Stimulated activated CD8-positive, alpha-beta memory T cell treated with anti-CD3 and anti-CD28 coated beads, Interleukin-12 subunit alpha, Interleukin-12 subunit beta, amount 100 ng/mL, for 1 hour (primary cell): ENCODE data around the gene ACOXL.
"Not testable (repeated sequence)": the region's sequence is repeated elsewhere in the genome, so short reads cannot be mapped to it uniquely, and the experiment has no call there.

ENCODE experiments used
- DNase-seq: peaks from one replicate; pipeline ENCODE4 v3.0.0-alpha.2; 2020; ENCODE audit warnings: low read depth

The ACOXL gene

DNA sequence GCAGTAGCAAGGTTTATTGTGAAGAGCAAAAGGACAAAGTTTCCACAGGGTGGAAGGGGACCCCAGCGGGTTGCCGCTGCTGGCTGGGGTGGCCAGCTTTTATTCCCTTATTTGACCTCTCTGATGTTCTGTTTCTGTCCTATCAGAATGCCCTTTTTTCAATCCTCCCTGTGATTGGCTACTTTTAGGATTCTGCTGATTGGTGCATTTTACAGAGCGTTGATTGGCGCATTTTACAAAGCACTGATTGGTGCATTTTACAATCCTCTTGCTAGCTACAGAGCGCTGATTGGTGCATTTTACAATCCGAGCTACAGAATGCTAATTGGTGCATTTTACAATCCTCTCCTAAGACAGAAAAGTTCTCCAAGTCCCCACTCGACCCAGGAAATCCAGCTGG, 123.5 kb downstream of the ACOXL start:
- not testable (repeated sequence) for DNase-seq

GRCh38 chr2:110858135-110858725, 125.9 kb downstream of the ACOXL start:
- peak; percentile 35 for DNase-seq

DNA sequence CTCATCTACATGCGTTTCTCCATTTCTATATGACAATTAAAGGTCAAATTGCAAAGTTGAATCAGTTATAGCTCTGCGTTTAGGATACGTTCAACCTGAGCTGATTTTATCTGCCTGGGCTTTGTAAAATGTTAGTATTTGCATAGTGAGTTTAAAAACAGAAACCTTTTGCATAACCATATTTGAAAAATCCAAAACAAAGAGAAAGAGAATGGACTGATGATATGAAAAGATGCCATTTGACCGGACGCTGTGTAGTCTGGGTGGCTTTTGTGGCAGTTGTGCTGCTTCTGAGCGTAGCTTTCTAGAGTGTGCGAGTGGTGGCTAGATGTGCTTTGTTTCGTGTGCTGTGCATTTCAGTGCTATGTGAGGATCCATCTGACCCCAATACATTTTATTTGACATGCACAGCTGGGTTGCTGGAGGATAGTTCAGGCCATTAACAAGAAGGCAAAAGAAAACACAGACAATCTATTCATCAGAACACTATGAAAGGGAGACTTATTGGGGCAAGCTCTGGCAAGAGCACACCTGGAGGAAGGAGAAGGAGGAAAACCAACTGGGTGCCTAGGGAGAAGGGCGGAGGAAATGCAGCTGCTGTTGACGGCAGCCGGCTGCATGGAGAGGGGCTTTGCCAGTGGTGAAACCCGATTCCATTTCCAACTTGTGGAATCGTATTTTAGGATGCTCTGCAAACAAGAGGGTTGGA, 126.8 kb downstream of the ACOXL start:
- DNase-seq: no peak

- no peak for DNase-seq
Measured at GRCh38 chr2:110860630-110861029, 128.3 kb downstream of the ACOXL start.

DNA sequence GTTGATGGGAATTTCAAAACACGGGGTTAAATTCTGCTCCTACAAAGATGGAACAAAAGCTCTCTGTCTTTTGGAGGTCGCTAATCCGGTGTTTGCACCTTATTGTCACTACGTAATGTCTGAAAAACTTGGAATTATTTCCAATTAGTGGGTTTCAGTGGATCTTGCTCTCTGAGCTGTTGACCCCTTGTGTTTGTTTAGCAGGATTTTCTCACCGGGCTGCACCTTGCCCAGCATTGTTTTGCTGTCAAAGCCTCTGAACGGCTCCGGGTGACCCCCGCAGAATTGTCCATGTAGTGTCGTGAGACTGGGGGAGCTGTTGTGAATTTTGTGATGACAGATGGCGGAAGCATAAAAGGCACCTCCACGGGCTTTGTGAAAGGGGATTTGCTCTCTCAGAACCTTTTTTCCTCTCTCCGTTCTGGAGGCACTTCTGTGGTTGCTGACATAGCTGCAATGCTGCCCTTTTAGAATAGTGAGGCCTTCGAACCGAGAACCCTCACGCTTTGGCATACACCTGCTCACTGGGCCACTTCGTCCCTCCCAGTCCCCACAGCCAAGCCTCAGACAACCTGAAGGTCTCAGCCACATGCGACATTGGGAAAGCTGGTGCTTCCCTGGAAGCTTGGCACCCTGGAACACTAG, 129.4 kb downstream of the ACOXL start:
- no peak for DNase-seq

DNA sequence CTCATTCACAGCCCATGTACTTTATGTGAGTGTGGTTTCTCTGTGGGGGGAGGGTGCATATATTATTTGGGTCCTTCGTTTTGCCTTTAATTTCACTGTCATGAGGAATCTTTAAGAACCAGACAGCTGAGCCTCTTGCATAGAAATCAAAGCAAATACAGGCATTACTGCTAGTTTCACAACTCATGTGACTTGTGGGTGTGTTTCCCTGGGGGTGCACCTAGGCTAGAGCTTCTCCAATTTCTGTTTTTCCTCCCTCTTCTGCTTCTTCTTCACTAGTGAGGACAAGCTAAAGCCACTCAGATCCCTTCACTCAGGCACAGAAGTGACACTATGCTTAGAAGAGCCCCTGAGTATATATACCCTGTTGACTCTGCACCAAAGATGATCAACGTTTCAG, 131.4 kb downstream of the ACOXL start:
- no peak for DNase-seq

DNA sequence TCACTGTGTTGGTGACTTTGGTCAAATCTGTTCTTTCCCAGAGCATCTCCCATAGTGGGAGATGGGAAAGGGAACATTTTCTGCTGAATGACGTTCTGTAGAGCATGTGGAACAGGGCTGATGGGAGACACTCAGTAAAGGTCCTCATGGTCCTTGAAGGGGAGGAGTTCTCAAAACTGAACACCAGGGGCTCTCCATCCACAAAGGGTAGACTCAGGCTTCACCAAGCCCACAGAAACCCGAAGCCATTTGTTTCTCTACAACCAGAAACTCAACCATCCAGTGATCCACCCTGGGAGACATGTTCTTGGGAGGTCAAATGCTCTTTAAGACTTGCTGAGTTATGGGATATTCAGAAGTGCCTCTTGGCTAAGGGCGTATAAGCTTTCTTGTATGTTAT, 131.8 kb downstream of the ACOXL start:
- no peak for DNase-seq

- no peak for DNase-seq
Measured at GRCh38 chr2:110864731-110865130, 132.4 kb downstream of the ACOXL start.

DNA sequence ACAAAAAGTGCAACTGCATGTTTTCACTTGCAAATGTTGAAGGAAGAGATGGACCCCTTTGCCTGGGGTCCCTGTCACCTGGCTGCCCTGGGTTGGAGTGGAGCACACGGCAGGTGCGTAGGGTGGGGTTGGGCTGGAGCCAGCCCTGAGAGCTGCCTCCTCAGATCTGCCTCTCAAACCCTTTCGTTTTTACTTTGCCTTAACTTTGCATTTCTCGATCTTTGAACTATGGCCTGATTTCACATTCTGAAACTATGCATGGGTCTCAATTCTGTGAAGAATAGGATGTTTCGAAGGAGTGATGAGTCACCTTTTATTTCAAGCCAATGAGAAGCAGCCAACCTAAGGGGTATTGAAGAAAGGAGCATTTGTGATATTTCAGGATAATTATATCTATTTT, 132.8 kb downstream of the ACOXL start:
- DNase-seq: no peak

GRCh38 chr2:110866045-110866444, 133.7 kb downstream of the ACOXL start:
- no peak for DNase-seq

DNA sequence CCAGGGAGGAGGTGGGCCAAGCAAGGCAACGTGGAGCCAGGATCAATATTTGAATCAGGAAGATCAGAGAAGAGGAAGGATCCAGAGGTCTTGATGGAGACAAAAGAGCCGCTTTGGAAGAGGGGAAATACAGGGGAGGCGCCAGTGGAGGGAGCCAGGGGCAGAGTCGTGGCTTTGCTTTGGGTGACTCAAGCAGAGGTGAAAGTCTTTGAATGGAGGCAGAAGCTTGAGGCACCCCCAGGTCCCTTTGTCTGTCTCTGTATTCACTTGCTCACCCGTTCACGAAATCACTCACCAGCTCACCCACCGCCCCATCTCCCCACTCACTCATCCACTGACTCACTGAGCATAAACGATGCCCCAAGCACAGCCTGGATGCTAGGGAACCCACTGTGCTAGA, 134.1 kb downstream of the ACOXL start:
- no peak for DNase-seq

GRCh38 chr2:110867078-110867477, 134.7 kb downstream of the ACOXL start:
- no peak for DNase-seq

DNA sequence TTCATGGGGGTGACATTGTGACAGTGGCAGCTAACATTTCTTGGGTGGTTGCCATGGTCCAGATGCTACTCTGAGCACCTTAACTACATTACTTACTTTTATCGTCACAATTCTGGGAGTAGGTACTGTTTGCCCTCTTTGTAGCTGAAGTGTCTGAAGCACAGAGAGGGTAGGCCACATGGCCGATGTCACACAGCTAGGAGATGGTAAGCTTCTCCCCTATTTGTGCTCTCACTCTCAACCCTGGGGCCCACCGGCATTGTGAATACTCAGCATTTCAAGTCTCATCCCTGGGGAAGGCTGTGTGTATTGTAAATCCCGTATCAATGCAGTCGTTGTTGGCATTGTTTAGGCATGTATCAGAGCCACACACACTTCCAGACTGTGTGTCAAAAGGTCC, 136.6 kb downstream of the ACOXL start:
- DNase-seq: no peak

- DNase-seq: no peak
Measured at GRCh38 chr2:110869472-110870446, 137.4 kb downstream of the ACOXL start.

DNA sequence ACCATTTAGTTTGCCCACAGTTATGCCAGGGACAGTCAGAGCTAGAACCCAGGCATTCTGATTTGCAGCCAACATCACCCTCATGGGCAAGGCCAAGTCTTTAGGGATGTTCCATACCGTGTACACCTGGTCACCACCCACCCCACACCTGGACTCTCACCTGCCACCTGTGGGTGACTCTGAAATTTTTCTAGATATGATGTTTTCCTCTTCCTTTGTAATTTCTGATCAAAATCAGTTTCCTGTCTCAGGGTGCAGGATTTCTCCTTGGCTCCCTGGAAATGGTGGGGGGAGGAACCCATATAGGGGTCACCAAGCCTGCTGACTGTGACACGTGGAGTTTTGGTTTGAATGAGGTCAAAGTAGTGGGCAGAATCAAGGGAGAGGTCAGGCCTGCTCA, 138.2 kb downstream of the ACOXL start:
- DNase-seq: no peak

GRCh38 chr2:110871637-110872036, 139.3 kb downstream of the ACOXL start:
- no peak for DNase-seq

DNA sequence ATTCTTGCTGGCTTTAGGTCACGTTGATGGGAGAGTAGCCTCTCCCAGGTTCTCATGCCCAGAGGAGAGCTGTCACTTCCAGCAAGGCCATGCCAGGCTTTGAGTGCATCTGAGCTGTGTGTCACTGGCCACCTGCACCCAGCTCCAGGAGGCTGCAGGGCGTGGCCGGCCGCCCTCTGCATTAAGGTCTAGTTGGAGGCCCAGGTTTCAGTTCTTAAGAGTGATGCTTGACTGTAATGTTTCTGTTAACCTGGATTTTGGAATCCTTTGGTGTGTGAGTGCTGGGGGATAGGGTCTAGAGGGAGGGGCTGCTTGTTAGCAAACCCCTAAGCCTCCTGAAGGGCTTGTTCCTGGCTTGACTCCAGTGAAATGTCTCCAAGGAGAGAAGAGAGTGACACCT, 140.1 kb downstream of the ACOXL start:
- DNase-seq: no peak

DNA sequence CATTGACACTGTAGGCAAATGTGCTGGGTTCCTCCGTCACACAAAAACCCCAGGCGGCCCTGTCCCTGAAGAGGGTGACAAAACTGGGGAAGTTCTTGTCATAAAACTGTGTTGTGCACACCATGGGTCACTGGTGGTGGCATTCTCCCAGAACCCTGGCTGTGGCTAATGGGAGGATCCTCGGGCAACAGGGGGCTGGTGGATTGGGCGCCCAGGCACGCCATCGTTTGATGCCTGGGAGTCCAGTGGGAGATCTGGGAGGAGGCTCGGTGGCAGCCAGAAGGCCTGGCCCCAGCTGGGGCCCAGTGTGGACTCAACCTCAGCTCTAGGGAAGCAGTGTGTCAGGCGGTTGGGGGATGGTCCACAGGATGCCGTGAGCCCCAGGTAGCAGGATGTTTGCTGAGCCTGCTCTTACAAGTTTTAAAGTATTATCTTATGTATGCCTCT, 140.7 kb downstream of the ACOXL start:
- DNase-seq: no peak

DNA sequence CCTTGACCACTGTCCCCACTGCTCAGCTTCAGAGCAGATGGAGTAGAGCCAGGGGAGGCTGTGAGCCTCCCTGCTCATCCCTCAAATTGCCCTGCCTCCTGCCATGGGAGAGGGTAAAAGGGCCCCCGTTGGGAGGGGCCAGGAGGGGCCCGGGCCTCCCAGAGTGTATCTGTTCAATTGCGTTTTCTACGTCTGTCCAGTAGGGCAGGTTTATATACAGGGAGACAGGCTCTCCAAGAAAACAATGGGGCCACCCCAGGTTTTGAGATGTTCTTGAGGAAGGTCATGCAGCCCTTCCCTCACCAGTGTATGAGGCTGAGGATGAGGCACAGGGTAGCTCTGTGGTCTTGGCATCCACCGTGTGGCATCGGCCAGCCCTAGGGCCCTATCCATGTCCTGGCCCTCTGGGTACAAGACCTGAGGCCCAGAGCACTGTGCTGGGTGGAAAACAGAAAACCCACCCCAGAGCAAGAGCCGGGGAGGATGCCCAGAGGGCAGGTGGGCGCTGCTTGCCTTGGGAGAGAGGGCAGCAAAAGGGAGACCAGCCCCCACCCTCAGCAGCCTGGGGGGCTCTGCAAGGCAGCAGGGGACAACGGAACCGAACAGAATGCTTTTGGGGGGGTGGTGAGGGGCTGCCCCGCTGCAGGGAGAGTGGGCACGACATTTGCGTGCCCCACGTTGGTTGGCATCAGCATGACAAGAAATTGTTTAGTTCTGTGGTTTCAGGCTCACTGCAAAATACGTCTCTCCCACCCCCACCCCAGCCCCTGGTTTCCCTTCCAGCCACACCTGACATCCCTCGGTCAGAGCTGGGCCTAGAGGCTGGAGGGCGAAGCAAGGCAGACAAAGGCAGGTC, 141.5 kb downstream of the ACOXL start:
- no peak for DNase-seq

DNA sequence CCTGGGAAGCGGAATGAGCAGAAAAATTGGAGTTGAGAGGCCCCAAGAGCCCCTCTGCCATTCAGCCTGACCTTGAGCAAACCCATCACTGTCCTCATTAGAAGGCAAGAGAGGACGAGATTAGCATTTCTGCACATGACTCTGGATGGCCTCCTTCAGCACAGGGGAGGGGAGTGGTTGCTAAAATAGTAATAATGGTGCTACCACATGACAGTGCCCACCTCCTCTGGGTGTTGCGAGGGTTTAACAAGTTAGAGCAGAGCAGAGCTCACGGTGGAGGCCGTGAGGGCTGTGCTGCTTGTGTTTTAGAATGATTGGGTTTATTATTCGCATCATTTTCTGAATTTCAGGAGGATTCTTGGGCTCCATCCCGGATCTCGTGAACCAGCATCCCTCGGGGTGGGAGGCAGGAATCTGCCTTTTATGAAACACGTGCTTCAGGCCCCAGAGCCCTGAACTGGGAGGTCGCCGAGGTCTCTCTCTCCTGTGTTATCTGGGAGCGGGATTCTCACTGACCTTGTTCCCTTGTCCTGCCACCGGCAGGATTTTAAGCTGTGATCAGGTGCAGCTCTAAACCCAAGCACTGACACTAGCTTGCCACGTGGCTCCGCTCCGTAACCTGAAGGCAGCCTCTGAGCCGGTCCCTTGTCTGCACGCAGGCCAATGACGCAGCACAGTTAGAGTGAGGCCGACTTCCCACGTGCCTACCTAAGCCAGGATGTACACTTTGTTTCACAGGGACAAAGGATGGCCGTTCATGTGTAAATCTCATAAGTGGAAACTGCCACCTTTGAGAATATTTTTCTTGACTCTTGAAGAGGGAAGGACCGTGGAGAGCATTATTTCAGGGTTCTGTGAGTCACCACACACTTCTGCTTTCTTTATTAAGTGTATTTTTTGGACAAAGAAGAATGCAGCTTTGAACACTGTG, 142.3 kb downstream of the ACOXL start:
- DNase-seq: no peak
